Endothelial cell of hepatic sinusoid (primary cell): ENCODE data around the gene TAF10.

Source experiments
- in situ Hi-C: cut with HindIII; loops from 2 replicates; pipeline ENCODE4 v1.10.0; 2017; ENCODE audit warnings: low sequenced_read_pairs

The TAF10 gene

GRCh38 chr11:6612213-6613041 is at the start of gene TAF10:
TAF10 (minus strand) TSS chr11:6612216; CDS start chr11:6612189, 27 bp downstream.
- in situ Hi-C loops, result no loop called here

- in situ Hi-C loops, result no loop called here
These were observed 48.7 kb upstream of the TAF10 start for GRCh38 chr11:6660712-6661111.

GRCh38 chr11:6658647-6659046 is 46.6 kb upstream of the TAF10 start:
- in situ Hi-C loops, result no loop called here

GRCh38 chr11:6657346-6657745 is 45.3 kb upstream of the TAF10 start:
- in situ Hi-C loops, result no loop called here

GRCh38 chr11:6656936-6657335 is 44.9 kb upstream of the TAF10 start:
- in situ Hi-C loops, result no loop called here

- in situ Hi-C loops, result no loop called here
These were observed 44.5 kb upstream of the TAF10 start for GRCh38 chr11:6656584-6656915.

GRCh38 chr11:6655790-6656583 is 44.0 kb upstream of the TAF10 start, which contains the start of gene DCHS1:
DCHS1 (minus strand) TSS chr11:6655809; CDS start chr11:6641613, 14,196 bp downstream.
- in situ Hi-C loops, result no loop called here

- in situ Hi-C loops, result no loop called here
These were observed 43.2 kb upstream of the TAF10 start for GRCh38 chr11:6655020-6655789.

GRCh38 chr11:6654281-6655019 is 42.4 kb upstream of the TAF10 start:
- in situ Hi-C loops, result loop anchor here (5.0 kb wide), 3 partner anchors 37 to 107 kb away; partner anchors contain the start of gene TPP1

GRCh38 chr11:6653656-6654055 is 41.6 kb upstream of the TAF10 start:
- in situ Hi-C loops, result loop anchor here (5.0 kb wide), 3 partner anchors 36 to 106 kb away; partner anchors contain the start of gene TPP1

- in situ Hi-C loops, result loop anchor here (5.0 kb wide), 3 partner anchors 36 to 106 kb away; partner anchors contain the start of gene TPP1
These were observed 41.1 kb upstream of the TAF10 start for GRCh38 chr11:6653097-6653496.

- in situ Hi-C loops, result loop anchor here (5.0 kb wide), 3 partner anchors 35 to 105 kb away; partner anchors contain the start of gene TPP1
These were observed 40.2 kb upstream of the TAF10 start for GRCh38 chr11:6652182-6652581.

GRCh38 chr11:6650980-6651379 is 39.0 kb upstream of the TAF10 start:
- in situ Hi-C loops, result loop anchor here (5.0 kb wide), 3 partner anchors 34 to 104 kb away; partner anchors contain the start of gene TPP1

- in situ Hi-C loops, result loop anchor here (5.0 kb wide), 3 partner anchors 33 to 103 kb away; partner anchors contain the start of gene TPP1
These were observed 38.1 kb upstream of the TAF10 start for GRCh38 chr11:6650104-6650503.

- in situ Hi-C loops, result no loop called here
These were observed 36.5 kb upstream of the TAF10 start for GRCh38 chr11:6648501-6648900.

GRCh38 chr11:6647836-6648235 is 35.8 kb upstream of the TAF10 start:
- in situ Hi-C loops, result no loop called here

GRCh38 chr11:6646918-6647679 is 35.1 kb upstream of the TAF10 start:
- in situ Hi-C loops, result no loop called here

- in situ Hi-C loops, result no loop called here
These were observed 34.5 kb upstream of the TAF10 start for GRCh38 chr11:6646576-6646917.

- in situ Hi-C loops, result no loop called here
These were observed 34.1 kb upstream of the TAF10 start for GRCh38 chr11:6646071-6646470.
